ENCODE data around the gene HDGFL3.
"Not testable (repeated sequence)": the region's sequence is repeated elsewhere in the genome, so short reads cannot be mapped to it uniquely, and the experiment has no call there.

Gene HDGFL3

DNA sequence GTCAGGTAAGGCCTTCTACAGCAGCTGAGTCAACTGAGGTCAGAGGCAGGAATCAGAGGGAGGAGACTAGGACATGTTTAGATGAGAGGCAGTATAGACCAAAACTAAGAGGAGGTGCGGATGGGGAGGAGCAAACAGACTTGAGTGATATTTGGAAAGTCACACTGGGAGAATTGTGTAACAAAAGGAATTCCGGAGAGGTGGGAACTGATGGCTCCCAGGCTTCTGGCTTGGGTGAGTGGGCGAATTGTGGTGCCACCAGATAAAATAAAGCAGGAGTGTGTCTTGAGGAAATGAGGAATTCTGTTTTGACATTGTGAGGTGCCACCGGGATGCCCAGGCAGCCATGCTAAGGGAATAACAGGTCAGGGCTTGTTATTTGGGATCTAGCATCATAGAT lies 103.5 kb downstream of the HDGFL3 start:
- DNase-seq (ENCODE audit: low read depth, low spot score) = no peak

DNA sequence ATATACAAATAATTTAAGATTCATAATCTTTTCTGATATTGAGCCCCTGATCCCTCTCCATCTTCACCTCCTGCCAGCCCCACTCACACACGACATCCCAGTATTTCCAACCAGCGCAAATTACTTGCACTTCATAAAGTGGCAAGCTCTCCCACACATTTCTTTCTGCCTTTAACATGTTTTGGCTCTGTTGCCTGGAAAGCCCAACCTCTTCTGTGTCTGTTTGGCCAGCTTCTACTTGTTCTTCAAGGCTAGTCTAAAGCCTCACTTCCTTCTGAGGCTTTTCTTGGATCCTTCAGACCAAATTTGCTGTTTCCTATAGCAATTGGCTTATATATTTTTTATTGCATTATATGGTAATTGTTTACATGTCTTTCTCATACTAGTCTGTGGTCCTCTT lies 105.3 kb downstream of the HDGFL3 start:
- DNase-seq (ENCODE audit: low read depth, low spot score) = no peak

DNA sequence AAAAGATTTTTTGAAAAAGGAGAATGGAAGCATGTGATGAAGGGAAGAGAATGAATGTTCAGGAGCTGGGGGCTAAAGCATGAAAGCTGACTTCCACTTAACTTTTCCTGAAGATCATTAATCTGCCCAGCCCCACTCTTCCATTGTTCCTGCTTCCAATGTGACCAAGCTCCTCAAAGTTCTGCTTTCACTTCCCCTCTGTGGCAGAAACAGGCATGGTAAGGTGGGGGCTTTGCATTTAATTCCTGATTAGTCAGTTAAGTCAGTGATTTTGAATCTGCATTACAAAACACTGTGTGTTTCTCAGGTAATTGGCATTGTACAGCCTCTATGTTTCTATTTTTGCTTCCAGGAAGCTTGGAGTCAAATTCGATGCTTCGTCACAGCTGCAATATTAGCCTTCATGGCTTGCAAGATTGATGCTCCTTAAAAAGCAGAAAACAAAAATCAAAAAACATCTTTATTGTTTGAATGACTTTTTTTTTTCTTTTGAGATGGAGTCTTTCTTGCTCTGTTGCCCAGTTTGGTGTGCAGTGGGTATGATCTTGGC lies 107.5 kb downstream of the HDGFL3 start:
- no peak for DNase-seq (ENCODE audit: low read depth, low spot score)

DNA sequence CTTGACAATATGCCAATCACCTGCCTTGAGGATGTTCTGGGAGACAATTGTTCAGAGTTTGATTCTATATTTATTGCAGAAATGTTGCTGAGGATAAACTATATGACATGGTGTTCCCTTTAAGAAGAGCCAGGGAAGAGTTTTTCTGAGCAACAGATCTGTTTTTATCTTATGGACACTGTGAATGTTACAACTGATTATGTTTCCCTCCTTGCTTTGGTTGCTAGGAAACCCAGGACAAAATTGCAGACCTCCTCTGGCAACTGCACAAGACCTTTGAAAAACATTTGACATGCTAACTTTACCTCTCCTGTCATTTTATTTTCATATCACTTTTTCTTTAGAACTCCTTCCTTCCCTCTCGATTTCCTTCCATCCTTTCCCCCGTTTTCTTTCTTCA lies 108.3 kb downstream of the HDGFL3 start:
- DNase-seq (ENCODE audit: low read depth, low spot score) = no peak

DNA sequence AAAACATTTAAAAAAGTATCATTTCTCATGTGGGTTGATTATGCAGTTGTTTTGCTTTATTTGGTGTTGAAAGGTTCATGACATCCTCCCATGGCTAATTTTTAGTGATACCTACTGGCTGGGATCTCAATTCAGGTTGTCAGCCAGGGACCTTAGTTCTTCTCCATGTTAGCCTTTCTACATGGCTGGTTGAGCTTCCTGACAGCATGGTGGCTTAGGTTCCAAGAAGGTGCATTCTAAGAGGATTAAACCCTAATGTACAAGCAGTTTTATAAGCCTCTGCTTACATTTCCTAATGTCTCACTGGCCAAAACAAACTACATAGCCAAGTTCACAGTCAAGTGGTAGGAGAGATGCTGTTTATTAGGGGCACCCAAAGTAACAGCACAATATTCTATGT lies 109.5 kb downstream of the HDGFL3 start:
- DNase-seq (ENCODE audit: low read depth, low spot score) = no peak

DNA sequence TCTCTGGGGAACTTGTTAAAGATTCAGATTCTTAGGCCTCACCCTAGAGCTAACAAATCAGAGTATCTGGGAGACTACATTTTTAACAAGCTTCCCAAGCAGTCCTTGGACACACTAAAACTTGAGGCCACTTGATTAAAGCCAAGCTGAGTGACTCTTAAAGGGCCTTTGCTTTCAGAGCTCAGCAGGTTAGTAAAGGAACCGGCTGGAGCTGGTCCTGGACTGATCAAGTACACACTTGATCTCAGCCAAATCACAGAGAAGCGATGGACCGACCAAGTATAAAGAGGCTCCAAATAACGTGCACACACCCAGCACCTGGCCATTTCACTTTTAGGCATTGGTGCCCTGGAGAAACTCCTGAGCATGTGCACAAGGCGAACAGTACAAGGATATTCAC lies 113.0 kb downstream of the HDGFL3 start:
- DNase-seq (ENCODE audit: low read depth, low spot score) = no peak

DNA sequence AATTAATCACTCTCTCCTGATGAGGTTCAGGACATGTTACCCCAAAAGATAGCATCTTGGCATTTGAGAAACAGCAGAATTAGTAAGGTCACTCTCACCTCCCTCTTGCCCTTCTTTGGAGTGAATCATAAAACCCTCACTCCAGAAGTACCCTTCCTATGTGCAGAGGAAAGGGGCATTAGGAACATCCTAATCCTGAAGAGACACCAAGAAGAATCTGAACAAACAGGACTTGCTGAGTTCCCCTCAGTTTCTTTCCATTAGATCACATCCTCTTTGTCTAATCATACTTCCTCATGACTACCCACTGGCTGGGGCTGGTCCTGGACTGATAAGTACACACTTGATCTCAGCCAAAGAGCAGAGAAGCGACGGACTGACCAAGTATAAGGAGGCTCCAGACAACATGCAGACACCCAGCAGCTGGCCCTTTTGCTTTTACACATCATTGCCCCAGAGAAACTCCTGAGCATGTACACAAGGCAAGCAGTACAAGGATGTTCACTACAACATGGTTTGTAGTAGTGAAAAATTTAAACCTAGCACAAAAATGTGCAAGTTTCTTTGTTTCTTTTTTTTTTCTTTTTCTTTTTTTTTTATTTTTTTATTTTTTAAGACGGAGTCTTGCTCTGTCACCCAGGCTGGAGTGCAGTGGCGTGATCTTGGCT lies 115.2 kb downstream of the HDGFL3 start:
- DNase-seq (ENCODE audit: low read depth, low spot score) = no peak

DNA sequence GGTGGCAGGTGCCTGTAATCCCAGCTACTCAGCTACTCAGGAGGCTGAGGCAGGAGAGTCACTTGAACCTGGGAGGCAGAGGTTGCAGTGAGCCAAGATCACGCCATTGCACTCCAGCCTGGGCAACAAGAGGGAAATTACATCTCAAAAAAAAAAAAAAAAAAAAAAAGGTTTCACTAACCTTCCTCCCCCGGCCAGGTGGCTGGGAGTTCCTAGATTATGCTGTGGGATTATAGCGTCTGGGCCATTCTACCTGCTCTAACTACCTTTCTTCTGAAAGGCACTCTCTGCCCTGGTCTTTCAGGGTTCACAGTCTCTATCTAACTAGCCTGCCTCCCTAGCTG lies 115.7 kb downstream of the HDGFL3 start:
- not testable (repeated sequence) for DNase-seq (ENCODE audit: low read depth, low spot score)

DNA sequence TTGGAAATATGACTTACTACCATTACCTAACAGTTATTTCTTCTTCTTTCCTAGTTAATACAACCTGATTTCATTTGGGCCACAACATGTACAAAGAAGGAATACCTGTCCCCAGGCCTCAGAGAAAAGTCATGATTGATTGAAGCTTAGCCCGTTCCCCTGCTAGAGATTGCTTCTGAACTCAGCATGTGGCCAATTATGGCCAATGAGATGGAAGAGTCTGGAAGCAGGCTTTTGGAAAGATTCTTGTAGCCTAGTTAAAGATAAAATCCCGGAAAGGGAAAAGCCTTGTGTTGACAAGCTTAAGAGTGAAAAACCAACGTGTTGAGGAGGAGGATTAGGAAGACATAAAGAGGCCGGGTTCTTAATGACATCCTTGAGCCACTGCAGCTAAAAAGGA lies 117.2 kb downstream of the HDGFL3 start:
- DNase-seq (ENCODE audit: low read depth, low spot score) = no peak

DNA sequence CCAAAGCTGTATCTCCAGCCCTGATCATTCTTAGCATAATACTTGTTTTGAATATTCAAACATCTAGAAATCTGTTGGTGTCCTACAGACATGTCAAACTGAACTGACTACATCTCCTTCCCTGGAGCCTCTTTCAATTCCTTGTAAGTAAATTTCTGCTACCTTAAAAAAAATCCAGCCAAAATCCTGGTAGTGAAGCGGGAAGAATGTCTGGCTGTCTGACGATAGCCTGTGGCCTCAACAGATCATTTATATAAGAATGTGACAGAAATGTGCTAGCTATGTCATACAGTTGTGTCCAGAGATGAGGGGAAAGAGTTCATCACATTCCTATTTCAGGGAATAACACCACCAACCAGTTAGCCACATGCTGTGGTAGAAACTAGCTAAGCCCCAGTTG lies 118.7 kb downstream of the HDGFL3 start:
- no peak for DNase-seq (ENCODE audit: low read depth, low spot score)

DNA sequence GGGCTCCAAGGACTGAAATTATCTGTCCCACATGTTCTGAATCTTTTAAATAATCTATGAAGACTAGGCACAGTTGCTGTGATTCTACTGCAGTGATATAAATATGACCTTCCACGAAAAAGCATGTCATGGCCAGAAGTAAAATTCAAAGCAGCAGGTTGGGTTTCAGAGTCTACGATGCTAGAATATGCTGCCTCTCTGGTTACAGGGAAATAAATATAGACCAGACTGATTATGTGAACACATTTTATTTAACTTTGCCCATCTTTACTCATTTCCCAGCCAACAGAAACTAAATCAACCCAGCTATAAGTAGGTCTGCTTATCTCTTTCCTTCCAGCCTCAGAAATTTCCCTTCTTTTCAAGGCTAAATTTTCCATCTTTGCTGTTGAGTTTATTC lies 120.0 kb downstream of the HDGFL3 start:
- DNase-seq (ENCODE audit: low read depth, low spot score) = no peak

DNA sequence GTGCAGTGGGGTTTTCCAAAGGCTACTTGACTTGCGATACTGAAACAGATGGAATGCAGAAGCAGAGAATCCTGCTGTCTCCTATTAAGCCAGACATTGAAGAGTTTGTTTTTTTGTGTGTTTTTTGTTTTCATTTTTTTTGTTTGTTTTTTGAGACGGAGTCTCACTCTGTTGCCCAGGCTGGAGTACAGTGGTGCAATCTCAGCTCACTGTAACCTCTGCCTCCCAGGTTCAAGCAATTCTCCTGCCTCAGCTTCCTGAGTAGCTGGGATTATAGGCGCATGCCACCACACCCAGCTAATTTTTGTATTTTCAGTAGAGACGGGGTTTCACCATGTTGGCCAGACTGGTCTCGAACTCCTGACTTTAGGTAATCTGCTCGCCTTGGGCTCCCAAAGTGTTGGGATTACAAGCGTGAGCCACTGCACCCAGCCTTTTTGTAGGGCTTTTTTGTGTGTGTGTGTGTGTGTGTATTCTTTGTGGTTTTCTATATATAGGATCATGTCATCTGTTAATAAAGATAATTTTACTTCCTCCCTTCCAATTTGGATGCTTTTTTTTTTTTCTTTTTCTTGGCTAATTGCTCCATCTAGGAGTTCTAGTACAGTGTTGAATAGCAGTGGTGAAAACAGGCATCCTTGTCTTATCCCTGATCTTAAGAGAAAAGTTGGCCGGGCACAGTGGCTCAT lies 121.6 kb downstream of the HDGFL3 start:
- not testable (repeated sequence) for DNase-seq (ENCODE audit: low read depth, low spot score)

DNA sequence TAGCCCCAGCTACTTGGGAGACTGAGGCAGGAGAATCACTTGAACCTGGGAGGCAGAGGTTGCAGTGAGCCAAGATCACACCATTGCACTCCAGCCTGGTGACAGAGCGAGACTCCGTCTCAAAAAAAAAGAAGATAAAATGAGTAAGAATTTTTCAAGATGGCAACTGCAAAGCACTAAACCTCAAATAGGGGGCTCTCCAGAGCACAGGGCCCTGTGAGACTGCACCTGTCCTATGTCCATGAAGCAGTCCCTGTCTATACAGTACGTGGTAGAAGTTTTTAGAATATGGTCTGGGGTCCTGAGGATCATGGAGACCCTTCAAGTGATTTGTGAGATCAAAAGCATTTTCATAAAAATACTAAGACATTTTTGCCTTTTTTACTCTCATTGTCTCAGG lies 122.2 kb downstream of the HDGFL3 start:
- not testable (repeated sequence) for DNase-seq (ENCODE audit: low read depth, low spot score)

DNA sequence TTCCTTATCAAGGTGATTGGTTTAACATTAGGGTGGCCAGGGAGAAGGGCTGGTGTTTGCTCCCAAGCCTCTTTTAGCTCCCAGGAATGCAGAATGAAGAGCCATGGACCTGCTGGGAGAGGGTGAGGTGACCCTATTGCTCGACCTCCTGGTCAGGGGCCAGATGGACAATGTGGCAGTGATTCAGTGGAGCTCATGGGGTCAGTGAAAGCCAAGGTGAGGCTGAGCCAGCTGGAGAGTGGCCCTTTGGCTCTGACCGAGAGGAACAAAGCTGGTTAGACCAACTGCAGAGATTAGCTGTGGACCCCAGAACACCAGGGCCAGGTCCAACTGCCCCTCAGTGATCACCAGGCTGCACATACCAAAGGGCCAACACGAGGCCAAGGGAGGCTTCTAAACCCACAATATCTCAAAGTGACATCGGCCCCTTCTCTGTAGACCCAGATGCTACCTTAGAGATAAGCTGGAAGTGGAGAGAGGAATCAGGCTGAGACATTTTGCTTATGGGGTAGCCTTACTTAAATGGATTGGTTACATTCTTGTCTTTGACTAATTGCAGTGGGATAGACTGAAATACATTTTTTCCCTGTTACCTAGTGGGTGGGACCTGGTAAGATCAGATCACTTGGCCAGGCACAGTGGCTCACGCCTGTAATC lies 124.8 kb downstream of the HDGFL3 start:
- DNase-seq (ENCODE audit: low read depth, low spot score) = no peak

DNA sequence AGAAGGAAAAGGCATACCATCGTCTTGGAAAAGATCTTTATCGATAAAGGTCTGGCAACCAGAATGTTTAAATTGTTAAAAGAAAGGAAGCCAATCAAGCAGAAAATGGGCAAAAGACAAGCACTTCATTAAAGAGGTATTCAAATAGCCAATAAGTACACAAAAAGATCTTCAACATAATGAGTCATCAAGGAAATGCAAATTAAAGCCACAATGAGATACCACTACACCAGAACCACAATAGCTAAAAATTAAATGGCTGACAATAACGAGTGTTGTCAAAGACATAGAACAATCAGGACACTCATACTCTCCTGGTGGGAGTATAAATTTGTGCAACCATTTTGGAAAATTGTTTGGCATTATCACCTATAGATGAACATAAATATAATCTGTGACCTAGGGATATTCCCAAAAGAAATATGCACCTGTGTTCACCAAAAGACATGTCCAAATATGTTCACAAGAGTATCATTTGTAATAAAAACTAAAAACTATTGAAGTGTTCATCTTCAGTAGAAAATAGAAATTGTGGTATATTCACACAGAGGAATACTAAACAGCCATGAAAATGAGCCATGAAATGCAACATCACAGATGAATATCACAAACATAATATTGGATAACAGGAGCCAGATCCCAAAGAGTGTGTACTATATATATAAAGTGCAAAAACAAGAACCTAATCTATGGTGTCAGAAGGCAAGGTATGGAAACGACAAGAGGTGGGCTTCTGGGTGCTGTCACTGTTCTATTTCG lies 126.2 kb downstream of the HDGFL3 start:
- DNase-seq (ENCODE audit: low read depth, low spot score) = no peak

DNA sequence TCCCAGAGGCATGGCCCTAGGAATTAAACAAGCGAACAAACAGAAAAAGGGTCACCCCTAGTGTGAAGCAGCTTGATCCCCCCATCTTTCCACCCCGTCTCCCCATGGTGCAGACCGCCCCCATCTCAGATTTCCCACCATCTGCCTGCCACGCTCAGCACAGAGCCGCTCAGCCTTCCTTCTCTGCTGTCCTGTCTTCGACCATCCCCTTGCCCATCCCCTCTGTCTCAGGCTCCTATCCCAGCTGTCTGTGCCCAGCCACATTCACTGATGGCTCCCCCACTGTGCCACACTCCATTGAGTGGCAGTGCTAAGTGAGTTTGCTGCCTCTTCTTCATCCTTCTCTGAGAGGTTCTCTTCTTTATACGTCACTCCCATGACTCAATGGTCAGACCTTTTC lies 128.9 kb downstream of the HDGFL3 start:
- DNase-seq (ENCODE audit: low read depth, low spot score) = no peak

Measured in brain pericyte (primary cell).